ENCODE data around the gene LBHD1. TPM values are rescaled to one million over a fixed set of nuclear protein-coding genes. Genes with fewer than 3 reads are reported as not detected.

LBHD1 gene
- total RNA-seq, 1 experiment from 2014 or later, result 10.4 TPM

GRCh38 chr11:62702246-62702645 is 30.2 kb upstream of the LBHD1 start:
- Mint-ChIP-seq H3K4me1 (peaks cover 14 to 15% of the 10 kb centered on the region in 2 experiments), H3K4me3 (no peak overlapping the region; a peak in 1 of 5 replicates), H3K27me3 (ENCODE audit: low read depth) (no peaks in the 10 kb centered on the region), H3K9me3 (no peaks in the 10 kb centered on the region), H3K27ac (peak overlapping the region in 2 of 3 experiments; percentile 16 to 68; a peak in 3 of 7 replicates), H3K36me3 (ENCODE audit: insufficient read depth in 1 of 3, low read depth in 3 of 3) (peaks cover 23 to 42% (median 32%) of the 10 kb centered on the region in 3 experiments; a peak in 6 of 7 replicates)
- H3K4me1 ChIP-seq (ENCODE audit: insufficient read depth, low read length), result no peaks in the 10 kb centered on the region
- H3K9me3 ChIP-seq (ENCODE audit: control insufficient read depth, low read depth, low read length), result no peaks in the 10 kb centered on the region
- H2BK5ac ChIP-seq (ENCODE audit: insufficient read length, low read length), result no peak overlapping the region
- H2BK15ac ChIP-seq (ENCODE audit: low read depth, low read length), result no peak overlapping the region
- no peaks in the 10 kb centered on the region; the same call in 1 of the 2 replicates for H3K79me2 ChIP-seq (ENCODE audit: insufficient read depth, low read length)
- no peak overlapping the region for H3K14ac ChIP-seq (ENCODE audit: insufficient read depth, low read length)
- TF ChIP-seq CTCF (conservative IDR thresholded peaks at IDR 0.05), result no peak
- WGBS (ENCODE audit: extremely low coverage, insufficient read length, low lambda C conversion rate), result no CpG with 5 or more reads among the region's 11 CpGs
- H3K4me2 ChIP-seq (ENCODE audit: insufficient read depth, insufficient read length, low read length), result no peak overlapping the region
- H3K4ac ChIP-seq (ENCODE audit: low read depth, low read length), result no peak overlapping the region
- no peaks in the 10 kb centered on the region for H3K79me1 ChIP-seq (ENCODE audit: insufficient read depth, low read depth, low read length, poor library complexity, severe bottlenecking)
- no peak overlapping the region for H2AK5ac ChIP-seq (ENCODE audit: insufficient read length, low read length)
- H3K27ac ChIP-seq (ENCODE audit: insufficient read length, low read depth, low read length), result no peak overlapping the region
- no peak overlapping the region for H3K23ac ChIP-seq (ENCODE audit: insufficient read length, low read depth, low read length)
- H4K8ac ChIP-seq (replicated peaks; ENCODE audit: insufficient read length, low read depth, low read length), result no peak overlapping the region
- peaks cover 10% of the 10 kb centered on the region for H3K23me2 ChIP-seq (ENCODE audit: insufficient read length, low read depth, low read length, poor library complexity, severe bottlenecking)
- H3K27me3 ChIP-seq (ENCODE audit: insufficient read depth, low read length), result no peaks in the 10 kb centered on the region
- H2BK12ac ChIP-seq (ENCODE audit: insufficient read length, low read depth, low read length), result no peak overlapping the region
- no peak overlapping the region for H3T11ph ChIP-seq (ENCODE audit: low read length)
- H3K18ac ChIP-seq (ENCODE audit: insufficient read length, low read depth, low read length), result no peak overlapping the region
- no peak overlapping the region for H2AFZ ChIP-seq (ENCODE audit: low read length)
- no peak overlapping the region for H2BK20ac ChIP-seq (ENCODE audit: low read depth, low read length, poor library complexity, severe bottlenecking)
- no peak overlapping the region for H2BK120ac ChIP-seq (ENCODE audit: low read depth, low read length, poor library complexity, severe bottlenecking)
- H3K9ac ChIP-seq (ENCODE audit: extremely low read depth, insufficient read length, low read length), result no peak overlapping the region
- H4K91ac ChIP-seq (ENCODE audit: insufficient read length, low read depth, low read length), result no peak overlapping the region
- no peak overlapping the region for H3K56ac ChIP-seq (ENCODE audit: insufficient read length, low read depth, low read length)
- H4K5ac ChIP-seq (ENCODE audit: insufficient read length, low read depth, low read length), result no peak overlapping the region
- no peak for DNase-seq
- no peaks in the 10 kb centered on the region for H4K20me1 ChIP-seq (ENCODE audit: control insufficient read depth, insufficient read depth, insufficient read length)

Data from H9 (cell line).